Measurements from ENCODE around the gene TMEM132A. TPM values are rescaled to one million over a fixed set of nuclear protein-coding genes. Genes with fewer than 3 reads are reported as not detected.

The TMEM132A gene
- total RNA-seq: under 1 TPM; 0.52 to 0.93 TPM

DNA sequence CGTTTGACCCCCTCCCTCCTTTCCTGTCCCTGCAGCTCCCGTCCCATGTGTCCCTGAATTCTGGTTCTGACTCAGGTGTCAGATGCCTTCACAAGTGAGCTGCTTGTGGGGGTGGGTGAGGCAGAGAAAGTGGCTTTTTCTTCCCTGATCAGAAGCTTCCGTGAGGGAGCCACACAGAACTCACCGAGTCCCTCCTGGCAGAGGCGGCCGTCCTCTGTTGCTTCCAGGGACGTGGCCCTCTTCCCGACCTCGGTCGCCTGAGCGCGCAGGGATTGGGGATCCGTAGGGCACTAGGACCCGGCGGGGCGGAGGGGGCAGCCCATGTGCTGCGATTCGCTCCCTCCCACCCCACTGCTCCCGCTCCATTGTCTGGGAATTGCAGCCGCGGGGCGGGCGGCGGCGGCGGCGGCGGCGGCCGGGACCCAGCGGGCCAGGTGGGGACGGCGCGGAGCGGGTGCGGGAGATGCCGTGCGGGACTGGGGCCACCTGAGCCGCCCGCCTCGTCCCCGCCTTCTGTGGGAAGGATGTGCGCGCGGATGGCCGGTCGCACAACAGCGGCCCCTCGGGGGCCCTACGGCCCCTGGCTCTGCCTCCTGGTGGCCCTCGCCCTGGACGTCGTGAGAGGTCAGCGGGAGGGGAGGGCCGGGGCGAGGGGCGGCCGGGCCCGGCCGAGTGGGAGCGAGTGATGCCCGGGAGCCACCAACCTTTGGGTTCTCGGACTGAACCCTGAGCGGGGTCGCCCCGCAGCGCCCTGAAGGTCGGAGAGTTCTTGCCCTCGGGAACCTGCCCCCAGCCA is at the start of gene TMEM132A:
TSS of gene TMEM132A (plus strand) at position 351 of the 796 bp plus-strand sequence. CDS start at position 525, 174 bp downstream.
- Mint-ChIP-seq H3K27ac (no peak within 1 kb of the TSS), H3K4me1 (peaks cover 12% of the 10 kb centered on the region), H3K9me3 (ENCODE audit: low read depth) (no peaks in the 10 kb centered on the region), H3K4me3 (peak within 1 kb of the TSS; percentile 21), H3K27me3 (peaks cover 33% of the 10 kb centered on the region), H3K36me3 (peaks cover 31% of the 10 kb centered on the region)
- DNase-seq (no peak), ATAC-seq (peak; percentile 54)
- CTCF ChIA-PET: interaction anchor here (0.9 to 1.1 kb wide), 3 partner anchors 9 to 93 kb away, joined by 3 to 4 read pairs (median 3); no protein-coding TSS in a partner anchor

DNA sequence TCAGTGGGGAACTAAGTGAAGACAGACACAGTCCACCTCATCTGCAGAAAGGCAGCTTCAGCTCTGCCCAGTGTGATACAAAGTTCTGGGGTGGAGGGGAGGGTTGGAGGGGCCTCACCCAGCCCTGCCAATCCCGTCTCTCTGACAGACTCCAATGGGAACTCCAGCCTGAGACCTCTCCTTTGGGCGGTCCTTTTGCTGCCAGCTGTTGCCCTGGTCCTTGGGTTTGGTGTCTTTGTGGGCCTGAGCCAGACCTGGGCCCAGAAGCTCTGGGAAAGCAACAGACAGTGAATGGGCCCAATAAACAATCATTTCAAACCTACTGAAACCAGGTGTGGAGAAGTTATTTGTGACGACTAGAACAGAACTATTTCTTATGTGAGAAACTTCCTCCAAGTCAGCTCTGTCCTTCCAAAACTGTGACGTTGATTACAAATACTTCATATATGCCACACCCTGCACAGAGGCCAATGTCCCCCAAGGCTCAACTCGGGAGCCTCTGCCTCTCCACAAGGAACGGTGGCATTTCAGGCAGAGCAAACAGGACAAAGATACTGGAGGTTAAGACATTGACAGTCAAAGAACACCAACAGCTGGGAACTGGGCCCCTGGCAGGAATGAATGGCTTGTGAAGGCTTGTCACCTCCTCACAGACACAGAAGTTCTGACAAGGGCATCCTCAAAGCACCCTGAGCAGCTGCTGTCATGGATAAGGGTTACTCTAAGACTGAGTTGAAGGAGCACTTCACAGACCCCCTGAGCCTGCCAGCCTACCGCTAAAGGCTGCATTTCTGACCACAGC is 48.7 kb upstream of the TMEM132A start:
- no peak overlapping the region for H3K27ac Mint-ChIP-seq
- H3K27me3 Mint-ChIP-seq: no peaks in the 10 kb centered on the region
- peaks cover 4% of the 10 kb centered on the region for H3K36me3 Mint-ChIP-seq
- H3K4me3 Mint-ChIP-seq: no peak overlapping the region
- no peaks in the 10 kb centered on the region for H3K9me3 Mint-ChIP-seq (ENCODE audit: low read depth)
- DNase-seq: no peak
- CTCF ChIA-PET: interaction anchor here (1.0 to 7.2 kb wide), 4 partner anchors 13 to 44 kb away, joined by 3 to 39 read pairs (median 4); no protein-coding TSS in a partner anchor
- no peak for ATAC-seq
- peaks cover 36% of the 10 kb centered on the region for H3K4me1 Mint-ChIP-seq

- ATAC-seq: no peak
- Mint-ChIP-seq H3K4me1 (peaks cover 33% of the 10 kb centered on the region), H3K4me3 (no peak overlapping the region), H3K36me3 (peaks cover 6% of the 10 kb centered on the region), H3K27ac (no peak overlapping the region), H3K9me3 (ENCODE audit: low read depth) (no peaks in the 10 kb centered on the region), H3K27me3 (no peaks in the 10 kb centered on the region)
- CTCF ChIA-PET: interaction anchor here (0.7 to 7.2 kb wide), 3 partner anchors 12 to 47 kb away, joined by 3 to 39 read pairs (median 4); no protein-coding TSS in a partner anchor
- DNase-seq: no peak
Observed at GRCh38 chr11:60876168-60876485, 48.1 kb upstream of the TMEM132A start.

GRCh38 chr11:60878245-60879101 is 45.8 kb upstream of the TMEM132A start:
- Mint-ChIP-seq H3K27me3 (no peaks in the 10 kb centered on the region), H3K9me3 (ENCODE audit: low read depth) (no peaks in the 10 kb centered on the region), H3K36me3 (peaks cover 9% of the 10 kb centered on the region), H3K27ac (no peak overlapping the region), H3K4me3 (no peak overlapping the region), H3K4me1 (peaks cover 11% of the 10 kb centered on the region)
- no peak for ATAC-seq
- no peak for DNase-seq
- CTCF ChIA-PET: interaction anchor here (1.2 to 7.2 kb wide), 4 partner anchors 10 to 47 kb away, joined by 5 to 39 read pairs (median 6); partner anchors contain the start of gene ZP1

GRCh38 chr11:60879104-60879503 is 45.2 kb upstream of the TMEM132A start:
- DNase-seq (no peak), ATAC-seq (no peak)
- CTCF ChIA-PET: interaction anchor here (1.2 to 7.2 kb wide), 3 partner anchors 9 to 48 kb away, joined by 5 to 39 read pairs (median 6); no protein-coding TSS in a partner anchor
- Mint-ChIP-seq H3K4me3 (no peak overlapping the region), H3K36me3 (peaks cover 9% of the 10 kb centered on the region), H3K4me1 (peaks cover 5% of the 10 kb centered on the region), H3K27me3 (no peaks in the 10 kb centered on the region), H3K27ac (no peak overlapping the region), H3K9me3 (ENCODE audit: low read depth) (no peaks in the 10 kb centered on the region)

- Mint-ChIP-seq H3K4me3 (no peak overlapping the region), H3K9me3 (ENCODE audit: low read depth) (no peaks in the 10 kb centered on the region), H3K4me1 (peaks cover 2% of the 10 kb centered on the region), H3K36me3 (peaks cover 9% of the 10 kb centered on the region), H3K27ac (peak overlapping the region; percentile 9), H3K27me3 (no peaks in the 10 kb centered on the region)
- CTCF ChIA-PET: interaction anchor here (0.8 to 1.1 kb wide), 2 partner anchors 12 to 49 kb away, joined by 3 to 4 read pairs; no protein-coding TSS in a partner anchor
- ATAC-seq: no peak
- DNase-seq: no peak
Observed at GRCh38 chr11:60879971-60880588, 44.2 kb upstream of the TMEM132A start.

GRCh38 chr11:60880643-60881282 is 43.5 kb upstream of the TMEM132A start:
- no peak overlapping the region for H3K4me3 Mint-ChIP-seq
- DNase-seq (no peak), ATAC-seq (no peak)
- no peaks in the 10 kb centered on the region for H3K9me3 Mint-ChIP-seq (ENCODE audit: low read depth)
- H3K36me3 Mint-ChIP-seq: peaks cover 9% of the 10 kb centered on the region
- H3K27ac Mint-ChIP-seq: peak overlapping the region; percentile 12
- CTCF ChIA-PET: interaction anchor here (0.8 to 1.1 kb wide), 2 partner anchors 13 to 50 kb away, joined by 3 to 4 read pairs; no protein-coding TSS in a partner anchor
- no peaks in the 10 kb centered on the region for H3K27me3 Mint-ChIP-seq
- peaks cover 2% of the 10 kb centered on the region for H3K4me1 Mint-ChIP-seq

GRCh38 chr11:60887556-60887955 is 36.7 kb upstream of the TMEM132A start:
- ATAC-seq (peak; percentile 98), DNase-seq (peak; percentile 75)
- Mint-ChIP-seq H3K4me1 (peaks cover 3% of the 10 kb centered on the region), H3K27me3 (no peaks in the 10 kb centered on the region), H3K9me3 (ENCODE audit: low read depth) (no peaks in the 10 kb centered on the region), H3K4me3 (no peak overlapping the region), H3K36me3 (peaks cover 14% of the 10 kb centered on the region), H3K27ac (no peak overlapping the region)
- CTCF ChIA-PET: interaction anchor here (0.7 to 8.8 kb wide), 27 partner anchors 9 to 375 kb away, joined by 3 to 426 read pairs (median 9); partner anchors contain the start of genes CCDC86, PRPF19, PTGDR2 and TMEM109

DNA sequence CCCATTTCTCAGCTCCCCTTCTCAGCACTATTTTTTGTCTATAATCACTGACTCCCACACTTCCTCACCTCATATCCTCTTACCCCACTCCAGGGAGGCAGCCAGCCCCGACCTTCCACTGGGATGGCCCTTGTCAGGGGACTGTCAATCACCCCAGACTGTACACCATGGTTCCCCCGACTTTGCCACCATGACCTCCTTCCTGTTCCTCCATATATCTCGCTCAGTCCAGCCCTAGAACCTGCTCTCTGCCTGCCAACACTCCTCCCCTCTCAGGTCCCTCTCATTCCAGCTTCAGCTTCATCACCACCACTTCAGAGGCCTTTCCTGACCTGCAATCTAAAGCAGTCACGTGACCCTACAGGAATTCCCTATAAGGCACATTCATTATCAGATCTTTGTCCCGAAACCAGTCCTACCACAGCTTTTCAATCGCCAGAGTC is 34.4 kb upstream of the TMEM132A start:
- Mint-ChIP-seq H3K27ac (peak overlapping the region; percentile 6), H3K4me3 (no peak overlapping the region), H3K9me3 (ENCODE audit: low read depth) (no peaks in the 10 kb centered on the region), H3K4me1 (peaks cover 3% of the 10 kb centered on the region), H3K27me3 (no peaks in the 10 kb centered on the region), H3K36me3 (peaks cover 23% of the 10 kb centered on the region)
- ATAC-seq (no peak), DNase-seq (no peak)
- CTCF ChIA-PET: interaction anchor here (0.8 to 8.8 kb wide), 7 partner anchors 10 to 113 kb away, joined by 3 to 426 read pairs (median 26); partner anchors contain the start of gene PRPF19

- H3K36me3 Mint-ChIP-seq: peaks cover 31% of the 10 kb centered on the region
- CTCF ChIA-PET: interaction anchor here (1.0 to 8.8 kb wide), 4 partner anchors 9 to 114 kb away, joined by 3 to 426 read pairs (median 30); no protein-coding TSS in a partner anchor
- no peak overlapping the region for H3K27ac Mint-ChIP-seq
- no peak for DNase-seq
- ATAC-seq: no peak
- no peak overlapping the region for H3K4me3 Mint-ChIP-seq
- H3K9me3 Mint-ChIP-seq (ENCODE audit: low read depth): no peaks in the 10 kb centered on the region
- H3K4me1 Mint-ChIP-seq: peaks cover 3% of the 10 kb centered on the region
- no peaks in the 10 kb centered on the region for H3K27me3 Mint-ChIP-seq
Observed at GRCh38 chr11:60890696-60891095, 33.6 kb upstream of the TMEM132A start.

DNA sequence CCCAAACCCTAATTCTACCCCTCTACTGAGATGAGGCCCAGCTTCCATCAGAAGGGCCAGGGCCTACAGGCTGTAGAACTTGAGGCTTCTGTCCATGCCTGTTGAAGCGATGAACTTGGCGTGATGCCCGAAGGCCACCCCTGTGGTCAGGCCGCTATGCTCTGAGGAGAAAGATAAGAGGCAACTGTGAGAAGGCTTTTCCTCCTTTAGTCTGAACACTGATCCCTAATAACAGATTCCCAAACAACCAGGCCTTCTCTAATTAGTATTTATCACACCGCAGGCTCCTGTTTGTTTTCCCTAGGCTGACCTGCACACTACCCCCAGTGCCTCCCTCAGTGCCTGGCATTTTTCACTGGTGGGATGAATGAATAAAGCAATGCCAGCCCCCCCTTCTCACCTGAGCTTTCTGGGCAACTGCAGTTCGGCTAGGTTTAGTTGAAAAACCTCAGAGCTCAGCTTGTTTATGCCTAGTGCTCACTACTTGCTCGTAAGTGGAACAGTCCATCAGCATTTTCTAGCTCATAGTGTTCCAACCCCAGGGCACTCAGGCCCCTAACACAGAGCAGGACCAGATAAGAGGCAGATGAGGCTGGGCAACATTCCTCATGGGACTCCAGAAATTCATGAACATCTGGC is 33.0 kb upstream of the TMEM132A start:
- no peak for ATAC-seq
- CTCF ChIA-PET: interaction anchor here (0.5 to 8.8 kb wide), 6 partner anchors 8 to 406 kb away, joined by 3 to 426 read pairs (median 8); no protein-coding TSS in a partner anchor

More for the DNA sequence above, 33.0 kb upstream of the TMEM132A start:
- Mint-ChIP-seq H3K27me3 (no peaks in the 10 kb centered on the region), H3K9me3 (ENCODE audit: low read depth) (no peaks in the 10 kb centered on the region), H3K4me3 (no peak overlapping the region), H3K4me1 (peaks cover 3% of the 10 kb centered on the region), H3K27ac (no peak overlapping the region), H3K36me3 (peaks cover 35% of the 10 kb centered on the region)
- no peak for DNase-seq

All from activated CD8-positive, alpha-beta memory T cell treated with anti-CD3 and anti-CD28 coated beads, Interleukin-2, amount 10 ng/mL, durations not matched to agents 7 days and 5 days (primary cell).